Endodermal cell (in vitro differentiated cells): Measurements from ENCODE around the gene PCNX1. TPM values are rescaled to one million over a fixed set of nuclear protein-coding genes. Genes with fewer than 3 reads are reported as not detected.

ENCODE experiments used
- DNase-seq: peaks from one replicate; pipeline ENCODE4 v3.0.0-alpha.2; 2017
- H3K27ac ChIP-seq: 2 replicates; pipeline ENCODE4 v1.5.1; 2013; ENCODE audit warnings: mild to moderate bottlenecking, low read depth, low read length, moderate library complexity
- H3K27me3 ChIP-seq: 2 replicates; pipeline ENCODE4 v1.6.1; 2013; ENCODE audit warnings: mild to moderate bottlenecking, low read length, moderate library complexity; ENCODE audit not compliant: insufficient read depth, control insufficient read depth, poor library complexity, severe bottlenecking
- H3K36me3 ChIP-seq: 2 replicates; pipeline ENCODE4 v1.7.0; 2013; ENCODE audit warnings: mild to moderate bottlenecking, low read length, moderate library complexity; ENCODE audit not compliant: control insufficient read depth, insufficient read depth
- H3K4me1 ChIP-seq: one replicate; pipeline ENCODE4 v1.7.0; 2013; ENCODE audit warnings: low read length; ENCODE audit not compliant: control insufficient read depth, insufficient read depth
- H3K4me3 ChIP-seq: 2 replicates; pipeline ENCODE4 v1.5.1; 2013; ENCODE audit warnings: mild to moderate bottlenecking, low read length, moderate library complexity
- H3K9ac ChIP-seq: 2 replicates; pipeline ENCODE4 v1.6.1; 2013; ENCODE audit warnings: mild to moderate bottlenecking, low read length, moderate library complexity; ENCODE audit not compliant: poor library complexity, severe bottlenecking; ENCODE audit errors: extremely low read depth
- H3K9me3 ChIP-seq: 2 replicates; pipeline ENCODE4 v1.6.1; 2013; ENCODE audit warnings: mild to moderate bottlenecking, low read length, moderate library complexity; ENCODE audit not compliant: control insufficient read depth
- H3K27ac Mint-ChIP-seq: 2 replicates; pipeline ENCODE4 v1.8.0; 2020; ENCODE audit warnings: mixed read lengths
- H3K27me3 Mint-ChIP-seq: 2 replicates; pipeline ENCODE4 v1.8.0; 2021; ENCODE audit warnings: mild to moderate bottlenecking, mixed read lengths; ENCODE audit not compliant: insufficient read depth
- H3K36me3 Mint-ChIP-seq: 2 replicates; pipeline ENCODE4 v1.8.0; 2020; ENCODE audit warnings: low read depth, mixed read lengths
- H3K4me1 Mint-ChIP-seq: 2 replicates; pipeline ENCODE4 v1.8.0; 2020; ENCODE audit warnings: mixed read lengths
- H3K4me3 Mint-ChIP-seq: 2 replicates; pipeline ENCODE4 v1.8.0; 2020; ENCODE audit warnings: mild to moderate bottlenecking, moderate library complexity, mixed read lengths
- H3K9me3 Mint-ChIP-seq: 2 replicates; pipeline ENCODE4 v1.8.0; 2020; ENCODE audit warnings: mild to moderate bottlenecking, mixed read lengths
- CTCF ChIP-seq: fragments of 200-600 bp; sonication (generic); conservative IDR thresholded peaks from 2 replicates; pipeline ENCODE4 v1.5.0; 2021; ENCODE audit warnings: antibody characterized with exemption, mild to moderate bottlenecking
- WGBS, 2 experiments: methylation state at CpG; one replicate each; pipeline versions ENCODE4 v1.1.5 to v1.1.7; 2013; ENCODE audit warnings: missing lambda C conversion rate in 2 of 2, mixed read lengths in 1 of 2; ENCODE audit not compliant: insufficient coverage in 1 of 2, insufficient read length in 1 of 2; 5-methylcytosine and 5-hydroxymethylcytosine counted together
- total RNA-seq, 2 donors: library from RNA; stranded (reverse); fragmentation: NEBNext Ultra II Directional in 1 of 2; extraction: Animal tissue kit (Norgen Biotek cat#: 25700) in 1 of 2; gene quantifications; 2 replicates in 1 of 2; 3 replicates in 1 of 2; pipeline ENCODE4 v1.2.1, GENCODE V29; 2021

PCNX1 gene
- total RNA-seq, 2 donors from 2014 or later: 68.2 TPM

- Histone ChIP-seq H3K27me3 (no peaks in the 10 kb centered on the region), H3K27ac (no peak overlapping the region), H3K9me3 (peaks cover 41% of the 10 kb centered on the region), H3K9ac (no peak overlapping the region), H3K36me3 (no peaks in the 10 kb centered on the region), H3K4me1 (no peaks in the 10 kb centered on the region), H3K4me3 (no peak overlapping the region)
- Mint-ChIP-seq H3K27ac (no peak overlapping the region), H3K4me1 (no peaks in the 10 kb centered on the region), H3K36me3 (no peaks in the 10 kb centered on the region), H3K9me3 (peaks cover 51% of the 10 kb centered on the region), H3K4me3 (no peak overlapping the region), H3K27me3 (no peaks in the 10 kb centered on the region)
- peak; percentile 24 for DNase-seq
- WGBS, 2 experiments: no CpG with 5 or more reads among the region's 1 CpG
- no peak for TF ChIP-seq CTCF
Measured at GRCh38 chr14:70871001-70871400, 36.3 kb upstream of the PCNX1 start.

- no peak for DNase-seq
- Histone ChIP-seq H3K4me3 (no peak overlapping the region), H3K27ac (no peak overlapping the region), H3K27me3 (no peaks in the 10 kb centered on the region), H3K9ac (no peak overlapping the region), H3K36me3 (no peaks in the 10 kb centered on the region), H3K4me1 (no peaks in the 10 kb centered on the region), H3K9me3 (peaks cover 30% of the 10 kb centered on the region)
- Mint-ChIP-seq H3K4me1 (no peaks in the 10 kb centered on the region), H3K27ac (no peak overlapping the region), H3K27me3 (no peaks in the 10 kb centered on the region), H3K9me3 (peaks cover 45% of the 10 kb centered on the region), H3K4me3 (no peak overlapping the region), H3K36me3 (no peaks in the 10 kb centered on the region)
- WGBS, 2 experiments: 82 to 86% methylated on average over 4 to 9 of the region's 10 CpGs
- TF ChIP-seq CTCF: no peak
Measured at GRCh38 chr14:70871863-70872677, 35.2 kb upstream of the PCNX1 start.

GRCh38 chr14:70872678-70873020, 34.6 kb upstream of the PCNX1 start:
- H3K27me3 Mint-ChIP-seq: no peaks in the 10 kb centered on the region

More at GRCh38 chr14:70872678-70873020, 34.6 kb upstream of the PCNX1 start:
- Histone ChIP-seq H3K9ac (no peak overlapping the region), H3K27ac (no peak overlapping the region), H3K4me1 (no peaks in the 10 kb centered on the region), H3K36me3 (no peaks in the 10 kb centered on the region), H3K27me3 (no peaks in the 10 kb centered on the region), H3K9me3 (peaks cover 24% of the 10 kb centered on the region), H3K4me3 (no peak overlapping the region)
- no peak overlapping the region for H3K4me3 Mint-ChIP-seq
- H3K9me3 Mint-ChIP-seq: peaks cover 42% of the 10 kb centered on the region
- WGBS, 2 experiments: 43 to 45% methylated on average over 1 of the region's 1 CpG
- no peak overlapping the region for H3K27ac Mint-ChIP-seq
- TF ChIP-seq CTCF: no peak
- no peaks in the 10 kb centered on the region for H3K36me3 Mint-ChIP-seq
- DNase-seq: no peak
- no peaks in the 10 kb centered on the region for H3K4me1 Mint-ChIP-seq
